ENCODE measurements around the gene VAMP3.
A peak's percentile ranks its signal among the peaks of the same experiment; 100 is the strongest.

The VAMP3 gene

GRCh38 chr1:7752512-7753417, 18.3 kb upstream of the VAMP3 start:
- H3K4me3 Mint-ChIP-seq, result peak overlapping the region; percentile 66
- no peaks in the 10 kb centered on the region for H3K36me3 Mint-ChIP-seq (ENCODE audit: low read depth)
- H3K27me3 Mint-ChIP-seq, result peaks cover 9% of the 10 kb centered on the region
- peaks cover 28% of the 10 kb centered on the region for H3K4me1 Mint-ChIP-seq (ENCODE audit: low read depth)
- H3K9me3 Mint-ChIP-seq, result no peaks in the 10 kb centered on the region
- no peak overlapping the region for H3K27ac Mint-ChIP-seq

GRCh38 chr1:7753641-7754040, 17.5 kb upstream of the VAMP3 start:
- Mint-ChIP-seq H3K36me3 (ENCODE audit: low read depth) (no peaks in the 10 kb centered on the region), H3K4me1 (ENCODE audit: low read depth) (peaks cover 28% of the 10 kb centered on the region), H3K27me3 (peaks cover 9% of the 10 kb centered on the region), H3K9me3 (no peaks in the 10 kb centered on the region), H3K4me3 (no peak overlapping the region), H3K27ac (no peak overlapping the region)

- Mint-ChIP-seq H3K4me1 (ENCODE audit: low read depth) (peaks cover 28% of the 10 kb centered on the region), H3K36me3 (ENCODE audit: low read depth) (no peaks in the 10 kb centered on the region), H3K9me3 (no peaks in the 10 kb centered on the region), H3K4me3 (peak overlapping the region; percentile 34), H3K27me3 (peaks cover 9% of the 10 kb centered on the region), H3K27ac (no peak overlapping the region)
Measured at GRCh38 chr1:7754234-7754633, 16.9 kb upstream of the VAMP3 start.

GRCh38 chr1:7755448-7755847, 15.6 kb upstream of the VAMP3 start:
- Mint-ChIP-seq H3K36me3 (ENCODE audit: low read depth) (no peaks in the 10 kb centered on the region), H3K9me3 (no peaks in the 10 kb centered on the region), H3K4me3 (no peak overlapping the region), H3K27ac (no peak overlapping the region), H3K27me3 (peaks cover 9% of the 10 kb centered on the region), H3K4me1 (ENCODE audit: low read depth) (peaks cover 28% of the 10 kb centered on the region)

DNA sequence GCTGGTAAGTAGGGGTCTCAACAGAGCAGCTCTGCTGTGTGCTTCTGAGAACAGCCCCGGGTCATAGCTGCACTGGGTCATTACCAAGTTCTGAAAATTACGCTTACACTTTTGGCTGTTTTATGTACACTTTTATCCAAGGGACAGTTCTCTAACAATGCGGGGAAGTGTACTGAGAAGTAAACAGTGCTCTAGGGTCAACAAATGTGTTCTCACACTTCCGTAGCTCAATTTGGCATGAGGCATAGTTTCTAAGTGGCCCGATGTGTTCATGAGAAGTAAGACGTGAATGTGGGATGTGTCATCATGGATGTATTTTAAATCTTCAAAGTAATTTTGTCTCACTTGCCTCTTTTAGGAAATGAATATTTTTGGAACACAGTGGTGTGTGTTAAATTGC, 10.9 kb upstream of the VAMP3 start:
- Mint-ChIP-seq H3K36me3 (ENCODE audit: low read depth) (no peaks in the 10 kb centered on the region), H3K9me3 (no peaks in the 10 kb centered on the region), H3K4me3 (no peak overlapping the region), H3K27ac (no peak overlapping the region), H3K4me1 (ENCODE audit: low read depth) (no peaks in the 10 kb centered on the region), H3K27me3 (peaks cover 14% of the 10 kb centered on the region)

DNA sequence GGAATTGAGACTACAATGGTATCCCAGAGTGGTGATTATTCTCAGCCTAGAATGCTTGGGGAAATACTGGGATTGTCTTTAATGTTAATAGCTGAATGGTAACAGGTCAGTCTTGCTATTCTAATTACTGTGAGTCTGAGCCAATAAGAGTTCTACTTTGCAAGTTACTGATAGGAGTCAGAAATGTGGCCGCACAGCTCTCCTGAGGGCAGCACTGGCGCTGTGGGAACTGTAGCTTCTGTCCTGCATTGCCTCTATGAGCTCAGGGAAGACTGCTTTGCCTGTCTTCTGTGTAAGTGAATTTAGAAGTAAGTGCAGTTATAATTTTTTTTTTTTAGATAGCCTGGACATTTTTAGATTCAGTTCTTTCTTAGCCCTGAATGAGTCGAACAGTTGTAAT, 10.0 kb upstream of the VAMP3 start:
- Mint-ChIP-seq H3K36me3 (ENCODE audit: low read depth) (no peaks in the 10 kb centered on the region), H3K9me3 (no peaks in the 10 kb centered on the region), H3K27me3 (peaks cover 12% of the 10 kb centered on the region), H3K4me3 (no peak overlapping the region), H3K4me1 (ENCODE audit: low read depth) (no peaks in the 10 kb centered on the region), H3K27ac (no peak overlapping the region)

- peaks cover 19% of the 10 kb centered on the region for H3K27me3 Mint-ChIP-seq
- peaks cover 9% of the 10 kb centered on the region for H3K4me1 Mint-ChIP-seq (ENCODE audit: low read depth)
- H3K9me3 Mint-ChIP-seq, result no peaks in the 10 kb centered on the region
- no peak overlapping the region for H3K4me3 Mint-ChIP-seq
- no peaks in the 10 kb centered on the region for H3K36me3 Mint-ChIP-seq (ENCODE audit: low read depth)
- H3K27ac Mint-ChIP-seq, result no peak overlapping the region
Measured at GRCh38 chr1:7767176-7767575, 3.9 kb upstream of the VAMP3 start.

- Mint-ChIP-seq H3K9me3 (no peaks in the 10 kb centered on the region), H3K36me3 (ENCODE audit: low read depth) (peaks cover 4% of the 10 kb centered on the region), H3K27ac (no peak overlapping the region), H3K27me3 (peaks cover 15% of the 10 kb centered on the region), H3K4me3 (no peak overlapping the region), H3K4me1 (ENCODE audit: low read depth) (peaks cover 23% of the 10 kb centered on the region)
Measured at GRCh38 chr1:7768583-7768982, 2.5 kb upstream of the VAMP3 start.

DNA sequence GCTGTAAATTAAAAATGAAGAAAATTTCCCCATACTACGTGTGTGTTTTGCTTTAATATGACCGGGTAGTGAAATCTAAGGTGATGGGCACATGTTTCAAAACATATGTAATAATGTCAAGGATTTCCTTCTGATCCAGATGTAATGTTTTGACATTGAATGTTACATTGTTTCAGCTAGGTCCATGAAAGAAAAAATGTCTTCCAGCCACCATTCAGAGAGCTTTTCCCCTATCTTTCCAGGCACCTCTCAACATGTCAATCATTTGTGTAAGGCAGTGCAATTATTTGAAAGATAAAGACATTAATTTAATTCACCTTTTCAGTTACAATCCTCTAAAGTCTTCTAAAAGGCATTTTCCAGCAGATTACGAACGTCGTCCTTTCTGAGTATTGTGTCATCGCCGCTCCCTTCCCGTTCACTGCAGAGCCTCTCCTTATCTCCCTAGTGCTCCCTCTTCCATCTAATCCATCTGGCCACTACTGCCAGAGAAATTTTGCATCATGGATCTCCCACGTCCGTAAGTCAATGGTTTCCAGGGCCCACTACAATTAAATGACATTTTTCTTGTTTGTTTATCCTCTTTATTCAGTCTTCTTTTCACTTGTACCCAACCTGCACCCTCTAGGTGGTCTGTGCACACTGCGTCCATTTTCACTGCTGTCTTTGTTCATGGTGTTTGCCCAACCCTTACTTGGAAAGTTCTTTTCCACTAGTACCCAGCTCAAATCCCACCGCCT, 1.3 kb upstream of the VAMP3 start:
- Mint-ChIP-seq H3K9me3 (no peaks in the 10 kb centered on the region), H3K27me3 (peaks cover 13% of the 10 kb centered on the region), H3K36me3 (ENCODE audit: low read depth) (peaks cover 14% of the 10 kb centered on the region), H3K27ac (no peak overlapping the region), H3K4me3 (peak overlapping the region; percentile 14), H3K4me1 (ENCODE audit: low read depth) (peaks cover 25% of the 10 kb centered on the region)

DNA sequence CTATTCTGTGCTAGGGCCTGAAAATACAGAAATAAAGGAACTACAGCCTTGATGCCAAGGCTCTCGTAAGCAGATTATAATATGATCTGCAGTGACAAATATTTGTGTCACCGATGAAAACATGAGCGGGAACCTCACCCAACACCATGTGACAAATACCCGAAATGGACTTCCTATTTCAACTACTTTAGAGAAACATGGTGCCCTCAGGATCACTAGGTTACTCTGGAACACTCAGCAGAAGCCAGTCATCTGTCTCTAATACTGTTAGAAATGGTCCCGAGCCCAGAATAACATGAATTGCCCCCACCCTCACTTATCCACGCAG, 463 bp upstream of the VAMP3 start:
- Mint-ChIP-seq H3K27ac (peak overlapping the region; percentile 41), H3K27me3 (peaks cover 9% of the 10 kb centered on the region), H3K4me1 (ENCODE audit: low read depth) (peaks cover 25% of the 10 kb centered on the region), H3K9me3 (no peaks in the 10 kb centered on the region), H3K4me3 (peak overlapping the region; percentile 81), H3K36me3 (ENCODE audit: low read depth) (peaks cover 18% of the 10 kb centered on the region)

DNA sequence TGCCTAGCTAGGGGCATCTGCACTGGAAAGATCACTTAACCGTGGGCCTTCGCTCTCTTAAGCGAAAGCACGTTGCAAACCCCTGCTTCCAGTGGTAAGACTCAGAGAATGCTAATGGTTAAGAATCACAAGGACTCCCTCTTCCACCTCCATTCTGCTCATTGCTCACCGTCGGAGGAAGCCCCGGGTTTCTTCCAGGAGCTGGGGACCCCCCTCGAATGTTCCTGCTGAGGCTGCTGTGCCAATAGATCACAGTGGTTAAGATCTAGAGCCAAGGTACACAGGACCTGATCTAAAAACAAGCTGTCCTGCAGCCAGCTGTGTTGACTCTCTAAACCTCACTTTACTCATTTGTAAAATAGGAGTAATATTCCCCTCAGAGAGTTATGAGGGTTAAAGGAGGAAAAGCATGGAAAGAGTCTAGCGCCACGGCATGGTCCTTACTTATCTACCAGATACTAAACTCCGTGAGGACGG, 765 bp downstream of the VAMP3 start:
- H3K27ac Mint-ChIP-seq, result peak overlapping the region; percentile 76

GRCh38 chr1:7777591-7777990, 6.5 kb downstream of the VAMP3 start:
- Mint-ChIP-seq H3K9me3 (no peaks in the 10 kb centered on the region), H3K36me3 (ENCODE audit: low read depth) (peaks cover 45% of the 10 kb centered on the region), H3K4me3 (no peak overlapping the region), H3K4me1 (ENCODE audit: low read depth) (peaks cover 27% of the 10 kb centered on the region), H3K27me3 (no peaks in the 10 kb centered on the region), H3K27ac (no peak overlapping the region)

More for the DNA sequence above, 765 bp downstream of the VAMP3 start:
- H3K9me3 Mint-ChIP-seq, result no peaks in the 10 kb centered on the region
- H3K4me1 Mint-ChIP-seq (ENCODE audit: low read depth), result peaks cover 25% of the 10 kb centered on the region
- H3K36me3 Mint-ChIP-seq (ENCODE audit: low read depth), result peaks cover 26% of the 10 kb centered on the region
- peaks cover 9% of the 10 kb centered on the region for H3K27me3 Mint-ChIP-seq
- peak overlapping the region; percentile 87 for H3K4me3 Mint-ChIP-seq

DNA sequence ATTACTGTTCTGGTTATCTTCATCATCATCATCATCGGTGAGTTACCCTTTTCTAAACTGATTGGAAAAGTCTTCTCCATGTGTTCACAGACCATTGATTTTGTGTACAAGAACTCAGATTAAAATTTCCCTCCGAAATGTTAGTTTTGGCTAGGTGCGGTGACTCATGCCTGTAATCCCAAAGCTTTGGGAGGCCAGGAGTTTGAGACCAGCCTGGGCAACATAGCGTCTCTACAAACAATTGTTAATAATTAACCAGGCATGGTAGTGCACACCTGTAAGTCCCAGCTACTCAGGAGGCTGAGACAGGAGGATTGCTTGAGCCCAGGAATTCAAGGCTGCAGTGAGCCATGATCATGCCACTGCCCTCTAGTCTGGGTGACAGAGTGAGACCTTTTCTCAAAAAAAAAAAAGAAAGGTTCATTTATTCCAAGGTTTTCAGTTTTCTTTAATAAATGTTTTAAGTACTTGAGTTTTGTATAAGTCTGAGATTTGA, 7.1 kb downstream of the VAMP3 start:
- H3K27ac Mint-ChIP-seq, result no peak overlapping the region
- H3K9me3 Mint-ChIP-seq, result no peaks in the 10 kb centered on the region
- no peak overlapping the region for H3K4me3 Mint-ChIP-seq
- H3K4me1 Mint-ChIP-seq (ENCODE audit: low read depth), result peaks cover 27% of the 10 kb centered on the region
- peaks cover 45% of the 10 kb centered on the region for H3K36me3 Mint-ChIP-seq (ENCODE audit: low read depth)
- no peaks in the 10 kb centered on the region for H3K27me3 Mint-ChIP-seq

GRCh38 chr1:7780976-7781375, 9.9 kb downstream of the VAMP3 start:
- Mint-ChIP-seq H3K4me1 (ENCODE audit: low read depth) (peaks cover 26% of the 10 kb centered on the region), H3K4me3 (no peak overlapping the region)

GRCh38 chr1:7781501-7781900, 10.4 kb downstream of the VAMP3 start:
- no peak overlapping the region for H3K27ac Mint-ChIP-seq
- peak overlapping the region; percentile 17 for H3K4me3 Mint-ChIP-seq

More at GRCh38 chr1:7780976-7781375, 9.9 kb downstream of the VAMP3 start:
- H3K27me3 Mint-ChIP-seq, result no peaks in the 10 kb centered on the region
- H3K36me3 Mint-ChIP-seq (ENCODE audit: low read depth), result peaks cover 31% of the 10 kb centered on the region
- H3K27ac Mint-ChIP-seq, result no peak overlapping the region
- no peaks in the 10 kb centered on the region for H3K9me3 Mint-ChIP-seq

More at GRCh38 chr1:7781501-7781900, 10.4 kb downstream of the VAMP3 start:
- Mint-ChIP-seq H3K4me1 (ENCODE audit: low read depth) (peaks cover 26% of the 10 kb centered on the region), H3K27me3 (no peaks in the 10 kb centered on the region), H3K9me3 (no peaks in the 10 kb centered on the region), H3K36me3 (ENCODE audit: low read depth) (peaks cover 28% of the 10 kb centered on the region)

All from stimulated activated naive CD8-positive, alpha-beta T cell treated with anti-CD3 and anti-CD28 coated beads, Interleukin-15, Interleukin-2, amounts not matched to agents 100 ng/mL and 50 ng/mL, for 24 hours (primary cell).